Stimulated activated CD4-positive, alpha-beta T cell treated with anti-CD3 and anti-CD28 coated beads, Interleukin-2, amount 100 ng/mL, for 4 hours (primary cell): ENCODE measurements around the gene SH3GLB2.
A peak's percentile ranks its signal among the peaks of the same experiment; 100 is the strongest.

Experiments used
- DNase-seq: peaks from one replicate; pipeline ENCODE4 v3.0.0-alpha.2; 2020; ENCODE audit warnings: low read depth

SH3GLB2 gene

DNA sequence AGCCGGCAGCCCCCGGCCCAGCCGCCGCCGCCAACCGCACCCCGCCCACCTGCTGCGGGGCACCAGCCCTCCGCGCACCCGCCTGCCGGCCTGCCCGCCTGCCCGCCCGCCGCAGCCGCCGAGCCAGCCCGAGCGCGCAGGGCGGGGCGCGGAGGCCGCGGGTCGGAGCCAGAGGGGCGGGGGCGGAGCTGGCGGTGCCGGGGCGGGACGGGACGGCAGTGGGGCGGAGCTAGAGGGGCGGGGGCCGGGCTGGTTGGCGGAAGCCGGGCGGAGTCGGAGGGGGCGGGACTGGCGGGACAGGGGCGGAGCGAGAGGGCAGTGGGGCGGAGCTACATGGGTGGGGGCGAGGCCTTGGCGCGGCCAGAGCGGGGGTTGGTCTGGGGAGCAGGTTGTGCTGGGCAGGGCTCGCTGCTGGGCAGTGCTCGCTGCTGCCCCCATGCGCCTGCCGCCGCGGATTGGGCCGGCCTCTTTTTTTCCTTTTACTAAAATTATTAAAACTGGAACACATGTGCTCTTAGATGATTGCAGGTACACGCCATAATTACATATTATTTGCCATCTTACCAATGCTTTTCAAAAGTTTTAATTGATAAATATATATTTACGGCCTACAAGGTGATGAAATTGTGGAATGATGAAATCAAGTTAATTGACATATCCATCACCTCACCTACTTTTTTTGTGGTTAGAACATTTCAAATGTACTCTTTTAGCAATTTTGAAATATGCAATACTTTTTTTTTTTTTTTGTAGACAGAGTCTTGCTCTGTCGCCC is at the start of gene SH3GLB2:
Gene SH3GLB2 (minus strand): TSS at position 140 of the 775 bp plus-strand sequence. CDS start 177 bp downstream, outside the sequence.
- DNase-seq = peak; percentile 92

DNA sequence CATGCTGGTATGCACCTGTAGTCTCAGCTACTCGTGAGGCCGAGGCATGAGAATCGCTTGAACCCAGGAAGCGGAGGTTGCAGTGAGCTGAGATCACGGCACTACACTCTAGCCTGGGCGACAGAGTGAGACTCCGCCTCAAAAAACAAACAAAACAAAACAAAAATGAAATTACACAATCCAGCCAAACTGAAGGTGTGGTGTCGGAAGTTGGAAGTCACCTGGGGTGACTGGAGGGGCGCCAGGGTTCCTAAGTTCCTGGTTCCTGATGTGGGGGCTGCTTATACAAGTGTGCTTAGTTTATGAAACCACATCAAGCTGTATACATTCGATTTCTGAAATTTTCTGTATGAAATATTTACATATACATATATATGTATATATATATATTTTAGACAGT is 49.1 kb upstream of the SH3GLB2 start:
- DNase-seq = no peak

DNA sequence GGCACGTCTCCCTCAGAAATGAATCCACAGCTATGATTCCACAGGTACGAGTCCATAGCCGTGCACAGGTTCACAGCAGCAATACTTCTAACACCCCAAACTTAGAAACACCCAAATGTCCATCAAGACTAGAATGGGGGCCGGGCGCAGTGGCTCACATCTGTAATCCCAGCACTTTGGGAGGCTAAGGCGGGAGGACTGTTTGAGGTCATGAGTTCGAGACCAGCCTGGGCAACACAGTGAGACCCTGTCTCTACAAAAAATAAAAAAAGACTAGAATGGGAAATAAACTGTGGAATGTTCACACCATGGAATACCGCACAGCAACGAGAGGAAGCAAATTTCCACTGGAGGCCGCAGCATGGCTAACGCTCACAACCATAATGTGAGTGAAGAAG is 48.5 kb upstream of the SH3GLB2 start:
- DNase-seq = no peak

DNA sequence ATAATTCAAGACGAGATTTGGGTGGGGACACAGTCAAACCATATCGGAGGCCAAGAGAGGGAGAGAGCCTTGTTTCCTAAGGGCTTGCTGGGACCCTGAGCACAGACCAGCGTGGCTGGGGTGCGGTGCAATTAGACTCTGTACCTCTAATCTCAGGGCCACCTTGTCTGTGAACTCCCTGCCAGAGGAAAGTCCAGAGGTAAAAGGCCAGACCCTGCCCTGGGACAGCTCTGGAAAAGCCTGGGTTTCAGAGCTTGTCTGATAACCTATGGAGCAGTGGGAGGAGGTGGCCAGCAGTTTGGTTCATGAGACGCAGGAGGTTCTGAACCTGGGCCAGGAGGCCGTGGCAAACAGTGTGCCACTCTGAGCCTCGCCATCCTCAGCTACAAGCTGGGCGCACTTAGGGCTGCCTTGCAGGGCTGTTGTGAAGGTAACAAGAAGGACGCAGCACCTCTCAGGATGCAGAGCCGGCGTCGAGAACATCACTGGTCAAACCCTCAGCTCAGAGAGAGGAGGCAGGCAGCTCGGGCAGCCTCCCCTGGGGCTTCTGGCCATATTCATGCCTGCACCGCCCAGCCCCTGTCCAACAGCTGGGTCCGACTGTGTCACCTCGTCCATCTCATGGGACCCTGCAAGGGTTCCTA is 48.0 kb upstream of the SH3GLB2 start:
- DNase-seq = no peak

DNA sequence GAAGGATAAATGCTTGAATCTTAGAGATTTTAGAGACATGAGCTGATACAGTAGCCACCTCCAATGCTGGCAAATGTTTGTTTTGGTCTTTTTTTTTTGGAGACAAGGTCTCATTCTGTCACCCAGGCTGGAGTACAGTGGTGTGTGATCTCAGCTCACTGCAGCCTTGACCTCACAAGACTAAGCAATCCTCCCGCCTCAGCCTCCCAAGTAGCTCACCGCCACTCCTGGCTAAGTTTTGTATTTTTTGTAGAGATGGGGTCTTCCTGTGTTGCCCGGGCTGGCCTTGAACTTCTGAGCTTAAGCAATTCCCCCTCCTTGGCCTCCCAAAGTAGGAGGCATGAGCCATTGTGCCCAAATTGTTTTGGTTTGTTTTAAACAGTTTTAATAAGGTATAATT is 46.0 kb upstream of the SH3GLB2 start:
- no peak for DNase-seq

DNA sequence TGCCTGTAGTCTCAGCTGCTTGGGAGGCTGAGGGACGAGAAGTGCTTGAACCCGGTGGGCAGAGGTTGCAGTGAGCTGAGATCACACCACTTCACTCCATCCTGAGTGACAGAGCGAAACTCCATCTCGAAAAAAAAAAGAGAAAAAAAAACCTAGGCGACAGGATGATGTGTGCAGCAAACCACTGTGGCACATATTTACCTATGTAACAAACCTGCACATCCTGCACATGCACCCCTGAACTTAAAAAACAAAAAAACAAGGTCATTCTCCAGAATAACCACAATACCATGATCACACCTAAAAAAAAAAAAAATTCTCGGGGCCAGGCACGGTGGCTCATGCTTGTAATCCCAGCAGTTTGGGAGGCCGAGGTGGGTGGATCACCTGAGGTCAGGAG is 45.3 kb upstream of the SH3GLB2 start:
- no peak for DNase-seq

DNA sequence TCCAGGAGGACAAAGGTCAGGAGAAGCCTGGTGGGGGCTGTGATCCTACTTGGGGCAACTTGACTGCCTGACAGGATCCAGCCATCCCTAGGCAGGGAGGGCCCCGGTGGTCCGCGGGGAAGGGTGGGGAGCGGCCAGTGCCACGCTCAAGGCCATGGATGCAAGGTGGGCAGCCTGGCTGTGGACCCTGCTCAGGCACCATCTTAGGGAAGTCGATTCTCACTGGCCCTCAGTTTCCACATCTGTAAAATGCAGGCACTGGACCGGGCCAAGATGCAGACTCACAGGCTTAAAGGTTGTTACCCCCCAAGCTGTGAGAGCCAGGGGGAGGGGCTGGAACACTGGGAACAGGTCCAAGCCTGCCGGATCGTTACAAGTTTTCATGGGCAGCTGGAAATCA is 44.0 kb upstream of the SH3GLB2 start:
- DNase-seq = no peak

DNA sequence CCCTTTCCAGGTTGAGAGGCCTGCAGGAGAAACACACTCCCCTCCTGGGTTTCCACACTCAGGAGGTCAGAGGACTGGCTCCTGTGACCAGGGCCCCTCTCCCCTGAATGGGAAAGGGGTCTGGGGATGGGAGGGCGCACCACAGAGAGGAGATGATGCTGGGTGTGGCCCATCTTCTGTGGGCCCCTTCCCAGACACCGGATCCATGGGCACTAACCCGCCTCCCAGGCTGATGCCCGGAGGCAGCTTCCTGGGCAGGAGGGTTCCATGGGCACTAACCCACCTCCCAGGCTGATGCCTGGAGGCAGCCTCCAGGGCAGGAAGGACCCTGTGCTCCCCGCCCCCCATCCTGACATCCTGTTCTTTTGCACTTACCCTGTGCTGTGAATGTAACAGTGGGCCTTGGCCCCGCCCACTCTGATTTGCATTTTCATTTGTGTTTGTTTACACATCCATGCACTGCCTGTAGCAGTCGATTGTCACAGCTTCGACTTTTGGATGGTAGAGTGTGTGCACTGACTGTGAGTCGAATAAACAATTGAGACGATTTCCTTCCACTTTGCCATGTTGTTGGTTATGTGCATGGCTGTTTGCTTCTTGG is 43.5 kb upstream of the SH3GLB2 start:
- DNase-seq = no peak

DNA sequence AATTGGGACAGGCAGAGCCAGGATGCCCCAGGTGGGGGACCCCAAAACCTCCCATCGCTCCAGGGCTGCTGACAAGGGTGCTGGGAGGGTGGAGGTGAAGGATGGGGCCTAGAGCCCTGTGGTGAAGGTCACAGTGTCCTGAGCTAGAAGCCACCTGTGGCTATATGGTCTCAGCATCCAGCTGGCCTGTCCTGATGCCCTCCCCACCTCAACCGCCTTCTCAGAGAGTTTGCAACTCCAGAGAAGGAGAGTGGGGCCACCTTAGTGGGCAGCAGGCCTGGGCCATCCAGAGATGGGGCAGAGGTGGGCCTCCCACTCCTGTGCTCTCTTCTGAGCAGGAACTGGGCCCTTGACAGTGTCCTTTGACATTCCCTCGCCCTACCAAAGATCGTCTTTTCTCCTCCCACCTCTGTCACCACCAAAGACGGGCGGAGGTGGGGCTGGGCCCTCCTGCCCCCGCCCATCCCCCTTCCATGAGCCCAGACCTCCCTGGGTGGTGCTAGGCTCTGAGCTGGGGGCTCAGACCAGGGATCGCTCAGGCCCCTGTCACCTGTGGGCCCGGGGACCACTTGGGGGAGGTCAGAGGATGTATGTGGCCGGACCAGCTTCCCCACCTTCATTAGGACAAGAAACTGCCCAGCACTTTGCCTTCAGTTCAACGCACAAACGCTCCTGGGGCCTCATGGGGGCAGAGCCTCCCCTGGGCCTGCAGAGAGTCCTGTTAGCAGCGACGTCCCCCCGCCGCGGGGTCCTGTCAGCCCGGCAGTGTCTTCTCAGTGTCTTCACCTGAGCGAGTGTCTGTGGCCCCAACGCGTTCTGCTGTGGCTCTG is 42.8 kb upstream of the SH3GLB2 start:
- no peak for DNase-seq

DNA sequence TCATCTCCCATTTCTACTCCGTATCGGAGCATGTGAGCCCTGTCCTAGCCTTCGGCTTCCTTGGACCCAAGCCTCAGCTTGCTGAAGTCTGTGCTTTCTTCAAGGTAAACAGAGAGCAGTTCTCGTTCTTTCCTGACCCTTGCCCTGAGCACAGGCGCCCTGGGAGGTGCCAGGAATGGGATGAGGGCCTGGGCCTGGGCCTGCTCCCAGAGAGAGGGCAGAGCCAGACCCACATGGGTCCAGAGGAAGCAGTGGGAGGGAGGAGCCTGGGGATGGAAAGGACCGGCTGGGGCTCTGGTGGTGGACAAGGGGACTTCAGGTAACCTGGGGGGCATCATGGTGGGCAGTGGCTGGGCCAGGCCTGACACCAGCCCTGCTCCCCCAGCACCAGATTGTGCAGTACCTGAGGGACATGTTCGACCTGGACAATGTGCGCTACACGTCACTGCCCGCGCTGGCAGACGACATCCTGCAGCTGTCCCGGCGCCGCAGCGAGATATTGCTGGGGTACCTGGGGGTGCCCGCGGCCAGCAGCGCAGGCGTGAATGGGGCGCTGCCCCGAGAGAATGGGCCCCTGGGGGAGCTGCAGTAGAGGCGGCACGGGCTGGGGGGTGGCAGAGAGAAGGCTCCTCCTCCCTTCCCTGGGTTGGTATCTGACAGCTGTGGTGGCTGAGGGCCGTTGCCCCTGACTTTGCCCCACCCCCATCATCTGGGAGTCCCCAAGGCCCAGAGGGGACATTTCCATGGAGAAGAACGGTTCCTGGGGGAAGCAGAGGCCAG is 41.9 kb upstream of the SH3GLB2 start:
- DNase-seq = no peak

DNA sequence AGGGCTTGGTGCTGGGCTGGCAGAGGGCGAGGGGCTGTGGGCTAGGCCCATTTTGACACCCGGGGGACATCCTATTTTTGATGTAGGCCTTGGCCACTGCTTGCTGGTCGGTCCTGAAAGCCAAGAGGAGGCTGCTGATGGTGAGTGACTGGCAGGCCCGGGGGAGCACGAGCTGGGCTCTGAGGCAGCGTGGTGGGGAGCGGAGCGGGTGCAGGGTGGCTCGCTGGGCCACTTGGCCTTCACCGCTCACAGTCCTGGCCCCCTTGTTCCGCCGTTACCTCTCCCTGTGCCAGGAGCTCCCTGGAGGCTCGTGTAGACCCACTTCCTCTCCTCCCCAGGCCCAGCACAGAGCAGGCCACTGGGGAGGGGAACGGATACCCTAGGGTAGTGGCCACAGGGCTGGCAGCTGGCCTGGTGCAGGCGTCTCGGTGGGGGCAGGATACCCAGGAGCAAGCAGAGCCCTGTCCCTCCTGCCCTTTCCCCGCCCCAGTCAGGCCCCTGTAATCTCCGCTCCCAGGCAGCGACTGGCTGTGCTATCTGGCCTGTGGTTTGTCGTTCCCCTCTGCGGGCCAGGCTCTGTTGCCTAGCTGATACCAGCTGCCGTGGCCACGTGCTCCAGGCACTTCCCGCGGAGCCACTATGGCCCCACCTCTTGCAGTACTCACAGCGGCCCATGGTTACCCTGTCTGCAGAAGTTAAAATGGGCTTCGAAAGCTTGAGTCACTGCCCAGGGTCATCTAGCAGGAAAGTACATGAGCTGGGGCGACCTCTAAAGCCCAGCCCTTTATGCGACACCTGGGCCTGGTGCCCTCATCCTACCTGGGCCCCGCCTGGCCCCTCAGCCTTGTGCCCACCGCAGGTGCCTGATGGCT is 41.1 kb upstream of the SH3GLB2 start:
- DNase-seq = peak; percentile 32

DNA sequence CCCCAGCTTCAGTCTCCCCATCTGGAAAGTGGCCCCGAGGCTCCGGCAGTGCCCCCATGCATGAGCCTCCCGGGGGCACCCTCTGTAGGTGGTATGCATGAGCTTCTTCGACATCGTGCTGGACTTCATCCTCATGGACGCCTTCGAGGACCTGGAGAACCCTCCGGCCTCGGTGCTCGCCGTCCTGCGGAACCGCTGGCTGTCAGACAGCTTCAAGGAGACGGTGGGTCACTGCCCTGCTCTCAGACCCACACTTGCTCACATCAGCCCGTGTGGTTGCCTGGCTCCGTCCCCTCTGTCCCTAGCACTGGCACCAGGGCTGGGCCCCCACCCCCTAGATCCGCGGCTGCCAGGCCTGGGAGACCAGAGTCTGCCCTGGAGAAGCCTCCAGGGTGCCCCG is 40.0 kb upstream of the SH3GLB2 start:
- no peak for DNase-seq

DNA sequence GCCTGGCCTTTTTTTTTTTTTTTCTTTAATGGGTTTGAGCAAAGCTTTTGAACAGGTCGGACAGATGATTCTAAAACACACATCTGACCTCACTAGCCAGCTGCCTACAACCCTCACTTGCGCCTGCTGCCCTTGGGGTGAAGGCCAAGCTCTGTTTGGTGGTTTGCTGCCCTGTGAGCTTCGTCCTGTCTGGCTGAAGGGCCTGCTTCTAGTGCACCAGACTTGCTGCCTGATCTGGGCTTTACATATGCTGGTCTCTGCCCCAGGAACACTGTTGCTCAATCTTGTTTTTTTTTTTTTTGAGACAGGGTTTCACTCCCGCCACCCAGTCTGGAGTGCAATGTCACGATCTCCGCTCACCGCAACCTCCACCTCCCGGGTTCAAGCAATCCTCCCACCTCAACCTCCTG is 36.4 kb upstream of the SH3GLB2 start:
- DNase-seq = no peak

DNA sequence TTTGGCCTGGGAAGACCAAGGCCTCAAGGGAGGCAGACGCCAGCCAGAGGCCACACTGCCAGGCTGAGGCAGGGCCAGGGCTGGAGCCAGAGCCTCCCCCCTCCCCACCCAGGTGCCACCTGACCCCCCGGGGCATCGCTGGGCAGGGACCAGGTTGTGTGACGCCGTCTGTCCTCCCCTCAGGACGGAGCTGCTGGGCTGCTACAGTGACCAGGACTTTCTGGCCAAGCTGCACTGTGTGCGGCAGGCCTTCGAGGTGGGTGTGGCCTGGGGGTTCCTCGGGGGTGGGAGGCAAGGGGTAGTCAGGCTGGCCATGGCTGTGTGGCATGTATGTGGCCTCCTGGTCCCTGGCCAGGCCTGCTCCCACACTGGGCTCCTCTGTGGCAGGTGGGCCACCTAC is 34.9 kb upstream of the SH3GLB2 start:
- no peak for DNase-seq

DNA sequence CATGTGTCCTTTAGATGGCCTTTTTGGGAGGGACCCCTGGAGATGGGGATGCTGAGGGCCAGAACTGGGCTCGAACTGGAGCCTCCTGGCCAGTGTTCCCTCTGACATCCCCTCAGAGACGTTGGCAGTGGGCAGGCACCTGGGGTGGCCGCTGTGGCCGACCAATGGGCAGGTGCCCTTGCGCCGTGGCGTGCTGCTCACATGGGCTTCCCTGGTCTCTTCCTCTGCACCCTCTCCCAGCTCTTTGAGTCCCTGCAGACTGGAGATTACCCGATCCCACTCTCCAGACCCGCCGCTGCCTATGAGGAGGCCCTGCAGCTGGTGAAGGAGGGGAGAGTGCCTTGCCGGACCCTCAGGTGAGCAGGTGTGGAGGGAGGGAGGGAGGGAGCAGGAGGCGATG is 32.9 kb upstream of the SH3GLB2 start:
- no peak for DNase-seq

DNA sequence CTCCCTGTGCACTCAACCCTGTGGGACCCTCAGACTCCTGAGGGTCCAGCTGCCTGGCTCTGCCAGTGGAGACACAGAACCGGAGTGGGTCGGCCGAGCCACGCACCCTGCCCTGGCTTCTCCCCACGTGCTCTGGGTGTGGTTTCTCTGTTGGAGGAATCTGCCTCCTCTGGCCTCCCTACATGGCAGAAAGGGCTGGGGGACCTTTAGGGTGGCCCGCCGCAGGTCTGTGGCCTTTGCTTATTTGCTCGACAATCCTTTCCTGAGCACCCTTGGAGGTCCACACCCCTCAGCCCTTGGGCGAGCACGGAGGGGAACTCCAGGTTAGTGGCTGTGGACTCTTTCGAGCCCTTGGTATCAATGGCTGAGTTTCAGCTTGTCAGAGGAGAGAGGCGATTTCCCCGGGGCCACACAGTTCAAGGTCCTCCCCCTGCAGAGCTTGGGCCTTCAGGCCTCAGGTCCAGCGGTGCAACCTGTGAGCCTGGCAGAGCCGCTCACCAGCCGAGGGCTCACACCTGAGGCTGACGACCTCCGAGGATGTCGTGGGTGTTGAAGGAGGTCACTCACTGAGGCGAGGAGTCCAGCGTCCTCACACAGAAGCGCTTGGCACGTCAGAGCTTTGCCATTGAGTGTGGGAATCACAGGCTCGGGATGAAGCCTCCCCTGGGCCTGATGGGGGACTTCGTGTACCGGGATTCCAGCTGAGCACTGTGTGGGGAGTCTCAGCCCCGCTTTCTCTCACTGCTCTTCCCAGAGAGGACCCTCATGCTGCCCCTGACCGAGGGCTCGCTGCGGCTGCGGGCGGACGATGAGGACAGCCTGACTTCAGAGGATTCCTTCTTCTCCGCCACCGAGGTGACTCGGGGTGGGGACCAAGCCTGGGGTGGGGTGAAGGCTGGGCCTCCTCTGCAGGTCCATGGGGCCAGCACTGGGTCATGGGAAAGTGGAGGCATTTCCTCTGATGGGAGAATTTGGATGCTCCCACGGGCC is 32.0 kb upstream of the SH3GLB2 start:
- DNase-seq = no peak

DNA sequence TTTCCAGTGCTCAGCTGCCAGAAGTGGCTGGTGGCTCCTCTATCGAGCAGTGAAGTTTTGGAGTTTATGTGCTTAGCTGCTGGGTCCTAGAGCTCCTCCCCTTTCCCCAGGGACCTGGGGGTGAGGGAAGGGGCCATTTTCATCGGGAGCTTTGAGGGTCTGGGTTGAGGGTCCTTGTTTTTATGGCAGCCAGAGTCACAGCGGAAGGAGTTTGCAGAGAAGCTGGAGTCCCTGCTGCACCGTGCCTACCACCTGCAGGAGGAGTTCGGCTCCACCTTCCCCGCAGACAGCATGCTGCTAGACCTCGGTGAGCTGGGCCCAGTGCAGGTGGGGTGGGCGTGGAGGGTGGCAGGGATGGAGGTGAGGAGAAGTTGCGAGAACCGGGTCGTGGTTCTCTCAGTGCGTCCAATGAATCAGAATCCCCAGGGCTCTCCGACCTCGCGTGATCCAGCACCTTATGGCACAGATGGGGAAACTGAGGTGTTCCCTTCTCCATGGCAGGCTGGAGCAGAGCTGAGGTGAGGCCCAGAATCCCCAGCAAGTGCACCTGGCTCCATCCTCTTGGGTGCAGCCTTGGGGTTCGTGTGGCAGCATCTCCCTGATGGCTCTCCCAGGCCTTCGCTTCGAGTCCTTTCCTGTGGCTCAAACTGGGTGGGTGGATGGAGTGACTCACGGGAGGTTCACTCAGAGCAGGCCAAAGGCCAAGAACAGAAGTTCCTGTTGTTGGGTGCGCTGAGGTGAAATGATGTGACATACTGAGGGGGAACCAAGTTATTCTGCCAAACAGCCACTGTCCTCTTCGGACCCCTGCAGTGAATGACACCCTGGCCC is 31.0 kb upstream of the SH3GLB2 start:
- no peak for DNase-seq

DNA sequence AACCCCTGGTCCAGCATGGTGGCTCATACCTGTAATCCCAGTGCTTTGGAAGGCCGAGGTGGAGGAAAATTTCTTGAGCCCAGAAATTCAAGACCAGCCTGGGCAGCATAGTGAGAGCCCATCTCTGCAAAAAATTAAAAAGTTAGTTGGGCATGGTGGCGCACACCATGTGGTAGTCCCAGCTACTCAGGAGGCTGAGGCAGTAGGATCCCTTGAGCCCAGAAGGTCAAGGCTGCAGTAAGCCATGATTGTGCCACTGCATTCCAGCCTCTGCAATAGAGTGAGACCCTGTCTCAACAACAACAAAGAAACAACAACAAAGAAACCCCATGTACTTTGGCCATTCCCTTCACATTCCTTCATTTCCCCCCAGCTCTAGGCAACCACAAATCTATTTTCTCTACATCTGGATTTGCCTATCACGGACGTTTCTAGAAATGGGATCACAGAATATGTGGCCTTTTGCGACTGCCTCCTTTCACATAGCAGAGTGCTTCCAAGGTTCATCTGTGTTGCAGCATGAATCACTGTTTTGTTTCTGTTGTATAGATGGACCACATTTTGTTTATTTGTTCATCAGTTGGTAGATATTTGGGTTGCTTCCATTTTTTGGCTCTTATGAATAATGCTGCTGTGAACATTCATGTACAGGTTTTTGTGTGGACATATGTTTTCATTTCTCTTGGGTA is 26.2 kb upstream of the SH3GLB2 start:
- no peak for DNase-seq
